Measurements from ENCODE around the gene HDAC10.

The HDAC10 gene

GRCh38 chr22:50242406-50242949, 8.6 kb downstream of the HDAC10 start:
- no peak for DNase-seq (ENCODE audit: low read depth in 2 of 2)

GRCh38 chr22:50238755-50239154, 12.3 kb downstream of the HDAC10 start:
- no peak for DNase-seq (ENCODE audit: low read depth in 2 of 2)

DNA sequence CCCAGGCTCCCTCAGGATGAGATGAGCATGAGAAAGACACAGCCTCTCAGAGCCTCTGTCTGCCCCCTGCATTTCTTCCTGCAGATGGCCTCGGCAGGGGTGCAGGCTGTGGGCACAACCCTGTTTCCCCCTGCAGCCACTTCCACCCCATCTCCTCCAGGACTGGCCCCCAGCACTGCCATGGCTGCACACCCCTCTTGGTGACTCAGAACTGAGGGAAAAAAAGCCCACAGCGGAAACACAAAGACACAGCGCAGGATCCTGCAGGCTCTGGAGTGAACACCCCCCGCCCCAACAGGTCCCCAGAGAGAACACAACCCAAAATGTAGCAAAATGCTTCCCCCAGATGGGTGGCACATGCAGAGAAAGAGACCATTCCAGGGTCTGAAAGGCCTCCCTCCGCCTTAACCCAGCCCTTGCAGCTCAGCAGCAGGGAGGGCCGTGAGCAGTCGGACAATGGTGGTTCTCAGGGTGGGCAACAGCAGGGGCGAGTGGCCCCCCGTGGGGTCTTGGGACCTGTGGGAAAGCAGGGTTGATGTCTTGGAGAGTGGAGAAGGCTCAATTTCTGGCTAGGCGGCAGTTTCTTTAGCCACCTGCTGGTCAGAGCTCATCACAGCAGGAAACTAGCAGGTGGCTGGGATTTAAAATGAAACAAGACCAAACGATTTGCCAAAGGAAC, 14.2 kb downstream of the HDAC10 start:
- DNase-seq (ENCODE audit: low read depth in 2 of 2): no peak

- DNase-seq (ENCODE audit: low read depth in 2 of 2): no peak
These were observed 17.8 kb downstream of the HDAC10 start for GRCh38 chr22:50233223-50233622.

GRCh38 chr22:50232481-50233151, 18.4 kb downstream of the HDAC10 start:
- DNase-seq (ENCODE audit: low read depth in 2 of 2): no peak

DNA sequence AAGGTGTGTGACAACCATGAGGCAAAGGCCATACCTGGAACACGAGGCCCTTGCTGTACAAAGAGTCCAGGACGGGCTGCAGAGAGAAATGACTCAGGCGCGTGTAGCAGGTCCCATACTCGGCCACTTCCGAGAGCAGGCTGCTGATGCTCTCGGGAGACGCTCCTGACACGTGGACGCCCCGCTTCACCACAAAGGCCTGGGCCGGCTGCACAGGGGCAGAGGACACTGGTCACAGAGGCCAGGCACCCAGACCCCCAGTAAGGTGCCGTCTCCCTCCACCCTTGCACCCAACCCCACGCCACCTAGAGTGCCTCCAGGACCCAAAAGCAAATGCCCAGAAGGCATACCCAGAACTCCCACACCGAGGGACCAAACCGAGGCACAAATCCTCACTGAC, 21.7 kb downstream of the HDAC10 start:
- DNase-seq (ENCODE audit: low read depth in 2 of 2): no peak

GRCh38 chr22:50228366-50228765, 22.7 kb downstream of the HDAC10 start:
- no peak for DNase-seq (ENCODE audit: low read depth in 2 of 2)

- DNase-seq (ENCODE audit: low read depth in 2 of 2): no peak
These were observed 23.4 kb downstream of the HDAC10 start for GRCh38 chr22:50227579-50228215.

- DNase-seq (ENCODE audit: low read depth in 2 of 2): no peak
These were observed 24.2 kb downstream of the HDAC10 start for GRCh38 chr22:50226875-50227165.

DNA sequence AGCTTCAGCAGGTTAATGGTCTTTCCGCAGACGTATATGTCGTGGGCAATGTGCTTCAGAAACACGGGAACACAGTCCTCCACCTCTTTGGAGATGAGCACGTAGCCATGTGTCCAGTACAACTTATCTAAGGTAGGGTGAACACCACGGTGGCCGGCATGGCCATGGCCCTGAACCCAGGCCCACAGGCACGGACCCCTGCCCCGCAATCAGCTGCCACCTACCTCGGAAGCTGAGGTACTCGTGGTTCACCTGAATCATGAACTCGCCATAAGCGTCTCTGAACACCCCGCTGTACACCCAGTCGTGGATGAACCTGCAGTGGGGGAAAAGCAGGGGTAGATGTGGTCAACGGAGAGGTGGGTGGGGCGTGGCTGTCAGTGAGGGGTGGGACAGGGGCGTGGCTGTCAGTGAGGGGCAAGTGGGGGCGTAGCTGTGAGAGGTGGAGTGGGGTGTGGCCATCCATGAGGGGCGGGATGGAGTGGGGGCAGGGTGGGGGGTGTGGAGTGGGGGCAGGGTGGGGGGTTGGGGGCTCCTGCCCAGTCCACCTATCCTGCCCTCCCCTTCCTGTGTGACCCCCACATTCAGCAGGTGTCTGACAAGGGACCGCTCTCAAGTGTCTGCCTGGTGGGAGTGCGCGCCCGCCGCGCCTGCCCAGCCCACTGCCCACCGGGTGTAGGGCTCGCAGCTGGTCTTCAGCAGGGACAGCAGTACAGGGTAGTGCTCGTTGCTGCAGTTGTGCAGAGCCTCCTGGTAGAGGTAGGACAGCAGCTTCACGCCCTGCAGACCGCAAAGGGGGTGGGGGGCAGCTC, 24.8 kb downstream of the HDAC10 start:
- no peak for DNase-seq (ENCODE audit: low read depth in 2 of 2)

- no peak for DNase-seq (ENCODE audit: low read depth in 2 of 2)
These were observed 25.7 kb downstream of the HDAC10 start for GRCh38 chr22:50225200-50225969.

DNA sequence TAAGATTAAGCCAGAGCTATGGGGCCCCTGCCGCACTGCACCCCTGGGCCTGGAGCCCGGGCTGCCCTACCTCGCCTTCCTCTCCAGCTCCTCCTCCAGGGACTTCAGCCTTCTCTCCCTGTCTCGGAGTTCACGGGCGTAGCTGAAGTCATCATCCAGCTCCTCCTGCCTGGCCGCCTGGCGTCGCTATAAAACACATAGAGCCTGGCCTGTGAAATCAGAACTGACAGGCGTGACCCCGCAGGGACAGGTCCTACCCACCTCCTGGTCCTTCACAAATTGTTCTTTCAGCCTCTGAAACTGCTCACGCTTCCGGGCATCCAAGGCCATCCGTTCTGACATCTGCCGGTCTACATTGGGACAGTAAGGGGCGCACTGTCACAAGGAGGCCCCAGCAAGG, 27.0 kb downstream of the HDAC10 start:
- no peak for DNase-seq (ENCODE audit: low read depth in 2 of 2)

GRCh38 chr22:50222508-50222907, 28.6 kb downstream of the HDAC10 start:
- DNase-seq (ENCODE audit: low read depth in 2 of 2): no peak

GRCh38 chr22:50221410-50222300, 29.4 kb downstream of the HDAC10 start:
- DNase-seq (ENCODE audit: low read depth in 2 of 2): no peak

DNA sequence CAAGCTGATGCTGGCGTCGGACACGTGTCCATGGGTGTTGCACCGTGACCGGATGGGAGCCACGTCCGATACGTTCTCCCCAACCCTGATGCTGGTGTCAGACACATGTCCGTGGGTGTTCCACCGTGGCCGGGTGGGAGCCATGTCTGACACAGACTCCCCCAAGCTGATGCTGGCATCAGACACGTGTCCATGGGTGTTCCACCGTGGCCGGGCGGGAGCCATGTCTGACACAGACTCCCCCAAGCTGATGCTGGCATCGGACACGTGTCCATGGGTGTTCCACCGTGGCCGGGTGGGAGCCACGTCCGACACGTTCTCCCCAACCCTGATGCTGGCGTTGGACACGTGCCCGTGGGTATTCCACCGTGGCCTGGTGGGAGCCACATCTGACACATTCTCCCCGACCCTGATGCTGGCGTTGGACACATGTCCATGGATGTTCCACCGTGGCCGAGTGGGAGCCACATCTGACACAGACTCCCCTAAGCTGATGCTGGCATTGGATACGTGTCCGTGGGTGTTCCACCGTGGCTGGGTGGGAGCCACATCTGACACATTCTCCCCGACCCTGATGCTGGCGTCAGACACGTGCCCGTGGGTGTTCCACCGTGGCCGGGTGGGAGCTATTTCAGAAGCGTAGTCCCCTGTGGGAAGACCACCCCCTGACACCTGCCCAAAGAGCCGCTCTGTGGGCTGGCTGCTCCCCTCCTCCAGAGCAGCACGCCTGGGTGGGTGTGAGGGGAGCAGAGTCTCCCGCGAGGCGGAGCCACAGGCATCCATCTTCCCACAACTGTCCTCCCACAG, 30.3 kb downstream of the HDAC10 start:
- no peak for DNase-seq (ENCODE audit: low read depth in 2 of 2)

- DNase-seq (ENCODE audit: low read depth in 2 of 2): no peak
These were observed 31.1 kb downstream of the HDAC10 start for GRCh38 chr22:50219800-50220602.

DNA sequence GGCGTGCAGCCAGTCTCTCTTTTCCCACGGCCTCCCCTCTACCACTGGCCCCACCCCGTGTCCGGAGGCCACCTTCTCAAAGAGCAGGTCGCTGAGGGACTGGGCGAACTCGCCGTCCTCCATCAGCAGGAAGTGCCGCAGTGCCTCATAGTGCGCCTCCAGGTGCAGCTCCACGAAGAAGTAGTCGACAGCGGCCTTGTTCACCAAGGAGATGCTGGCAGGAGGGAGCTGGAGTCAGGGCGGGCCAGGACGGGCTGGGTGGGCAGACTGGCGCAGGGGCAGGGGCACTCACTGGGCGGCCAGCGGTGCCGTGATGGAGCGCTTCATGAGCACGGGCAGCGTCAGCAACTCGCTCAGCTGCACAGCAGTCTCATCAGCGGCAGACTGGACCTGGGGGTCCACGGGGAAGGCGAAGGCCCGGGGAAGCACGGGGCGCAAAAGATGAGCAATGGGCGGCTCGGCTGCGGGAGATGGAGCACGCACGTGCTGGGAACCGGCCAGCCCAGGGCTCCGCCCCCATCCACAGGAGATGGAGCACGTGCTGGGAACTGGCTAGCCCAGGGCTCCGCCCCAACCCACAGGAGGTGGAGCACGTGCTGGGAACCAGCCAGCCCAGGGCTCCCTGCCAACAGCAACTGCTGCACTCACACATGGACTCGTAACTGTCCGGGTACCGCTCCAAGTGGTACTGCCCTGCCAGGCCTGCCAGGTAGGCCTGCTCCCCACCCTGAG, 31.9 kb downstream of the HDAC10 start:
- DNase-seq (ENCODE audit: low read depth in 2 of 2): peak; percentile 42 to 47
